ENCODE data around the gene CETP. TPM values are rescaled to one million over a fixed set of nuclear protein-coding genes. Genes with fewer than 3 reads are reported as not detected.

The CETP gene
- total RNA-seq, 4 donors from 2014 or later = 0.72 to 1.7 TPM; not detected in 2

DNA sequence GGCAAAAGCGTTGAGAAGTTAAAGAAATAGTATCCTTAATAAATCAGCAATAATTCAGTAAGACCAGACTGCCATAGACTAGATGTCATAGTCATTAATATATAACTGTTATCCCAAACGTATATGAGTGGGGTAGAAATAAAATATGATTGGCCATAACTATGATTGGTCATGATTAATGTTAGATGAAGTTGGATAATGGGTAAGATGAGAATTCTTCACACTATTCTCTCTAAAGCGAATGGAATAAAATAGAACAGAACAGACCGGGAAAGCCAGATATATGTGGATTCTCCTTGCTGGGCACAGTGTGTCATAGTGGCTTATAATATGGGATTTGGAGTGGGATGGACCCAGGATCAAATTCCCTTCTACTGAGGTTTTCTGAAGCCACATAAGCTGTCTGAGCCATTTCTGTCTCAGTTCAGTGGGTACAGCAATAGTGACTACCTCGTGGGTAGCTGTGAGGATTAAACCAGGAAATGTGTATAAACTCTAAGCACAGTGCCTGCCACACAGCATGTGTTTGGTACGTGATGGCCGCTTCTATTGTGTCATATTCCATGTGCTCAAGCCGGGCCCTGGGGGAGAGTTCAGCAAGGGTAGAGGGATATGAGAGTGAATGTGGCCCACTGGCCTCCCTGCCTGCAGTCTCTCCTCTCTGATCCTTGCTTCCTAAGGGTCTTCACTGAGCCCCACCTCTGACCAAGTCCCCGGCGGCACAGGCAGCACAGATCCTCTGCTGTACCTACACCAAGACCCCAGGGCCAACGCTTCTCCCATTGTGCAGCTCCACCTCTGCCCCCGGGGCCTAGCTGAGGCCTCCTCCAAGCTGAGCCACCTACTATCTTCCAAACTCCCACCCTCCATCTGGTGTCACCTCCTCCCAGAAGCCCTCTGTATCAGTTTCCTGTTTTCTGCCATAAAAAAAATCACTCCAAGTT is 3.7 kb downstream of the CETP start:
- no peaks in the 10 kb centered on the region for H3K36me3 ChIP-seq
- DNase-seq (ENCODE audit: low spot score in 2 of 2) = no peak
- TF ChIP-seq EP300 (IDR thresholded peaks at IDR 0.05) = no peak
- no peak for TF ChIP-seq POLR2A (IDR thresholded peaks at IDR 0.05)
- no peak for TF ChIP-seq POLR2AphosphoS5 (IDR thresholded peaks at IDR 0.05)
- TF ChIP-seq, protein P1, sequence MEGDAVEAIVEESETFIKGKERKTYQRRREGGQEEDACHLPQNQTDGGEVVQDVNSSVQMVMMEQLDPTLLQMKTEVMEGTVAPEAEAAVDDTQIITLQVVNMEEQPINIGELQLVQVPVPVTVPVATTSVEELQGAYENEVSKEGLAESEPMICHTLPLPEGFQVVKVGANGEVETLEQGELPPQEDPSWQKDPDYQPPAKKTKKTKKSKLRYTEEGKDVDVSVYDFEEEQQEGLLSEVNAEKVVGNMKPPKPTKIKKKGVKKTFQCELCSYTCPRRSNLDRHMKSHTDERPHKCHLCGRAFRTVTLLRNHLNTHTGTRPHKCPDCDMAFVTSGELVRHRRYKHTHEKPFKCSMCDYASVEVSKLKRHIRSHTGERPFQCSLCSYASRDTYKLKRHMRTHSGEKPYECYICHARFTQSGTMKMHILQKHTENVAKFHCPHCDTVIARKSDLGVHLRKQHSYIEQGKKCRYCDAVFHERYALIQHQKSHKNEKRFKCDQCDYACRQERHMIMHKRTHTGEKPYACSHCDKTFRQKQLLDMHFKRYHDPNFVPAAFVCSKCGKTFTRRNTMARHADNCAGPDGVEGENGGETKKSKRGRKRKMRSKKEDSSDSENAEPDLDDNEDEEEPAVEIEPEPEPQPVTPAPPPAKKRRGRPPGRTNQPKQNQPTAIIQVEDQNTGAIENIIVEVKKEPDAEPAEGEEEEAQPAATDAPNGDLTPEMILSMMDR (IDR thresholded peaks at IDR 0.05) = no peak
- no peak overlapping the region for H3K4me3 ChIP-seq
- peaks cover 14% of the 10 kb centered on the region for H3K4me1 ChIP-seq
- H3K27me3 ChIP-seq = no peaks in the 10 kb centered on the region
- no peak overlapping the region for H3K27ac ChIP-seq
- 74% methylated on average over 10 of the region's 12 CpGs for WGBS
- no peaks in the 10 kb centered on the region for H3K9me3 ChIP-seq

DNA sequence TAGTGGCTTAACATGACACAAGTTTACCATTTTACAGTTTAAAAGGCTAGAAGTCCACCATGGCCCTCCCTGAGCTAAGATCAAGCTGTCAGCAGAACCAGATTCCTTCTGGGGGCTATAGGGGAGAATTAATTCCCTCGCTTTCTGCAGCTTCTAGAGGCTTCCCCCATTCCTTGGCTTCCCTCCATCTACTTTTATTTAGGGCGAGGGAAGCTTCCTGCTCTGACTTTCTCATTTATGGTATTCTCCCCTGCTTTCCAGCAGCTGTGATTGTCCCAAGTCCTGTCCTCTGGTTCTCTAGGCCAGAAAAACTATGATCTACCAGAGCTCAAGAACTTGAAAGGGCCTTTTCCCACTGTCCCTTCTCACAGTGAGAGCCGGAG is 4.3 kb downstream of the CETP start:
- no peak for DNase-seq (ENCODE audit: low spot score in 2 of 2)
- H3K27me3 ChIP-seq = no peaks in the 10 kb centered on the region
- WGBS = 74% methylated on average over 3 of the region's 3 CpGs
- no peak overlapping the region for H3K4me3 ChIP-seq
- H3K4me1 ChIP-seq = peaks cover 14% of the 10 kb centered on the region
- no peak overlapping the region for H3K27ac ChIP-seq
- TF ChIP-seq EP300 (IDR thresholded peaks at IDR 0.05) (no peak), POLR2A (IDR thresholded peaks at IDR 0.05) (no peak), POLR2AphosphoS5 (IDR thresholded peaks at IDR 0.05) (no peak)
- TF ChIP-seq, protein P1 (IDR thresholded peaks at IDR 0.05) = no peak
- no peaks in the 10 kb centered on the region for H3K9me3 ChIP-seq
- no peaks in the 10 kb centered on the region for H3K36me3 ChIP-seq

DNA sequence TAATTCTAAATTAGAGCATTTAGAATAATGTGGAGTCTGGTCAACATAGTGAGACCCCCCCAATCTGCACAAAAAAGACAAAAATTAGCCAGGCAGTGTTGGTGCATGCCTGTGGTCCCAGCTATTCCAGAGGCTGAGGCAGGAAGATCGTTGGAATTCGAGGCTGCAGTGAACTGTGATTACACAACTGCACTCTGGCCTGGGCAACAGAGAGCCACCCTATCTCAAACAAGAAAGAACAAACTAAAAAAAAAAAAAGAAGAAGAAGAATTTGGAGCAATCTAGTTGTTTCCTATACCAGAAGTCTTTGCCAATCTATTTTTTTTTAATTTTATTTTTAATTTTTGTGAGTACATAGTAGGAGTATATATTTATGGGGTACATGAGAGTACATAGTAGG is 6.0 kb downstream of the CETP start:
- WGBS = 21% methylated on average over 2 of the region's 2 CpGs
- no peak overlapping the region for H3K27ac ChIP-seq
- no peak for DNase-seq (ENCODE audit: low spot score in 2 of 2)
- TF ChIP-seq POLR2A (IDR thresholded peaks at IDR 0.05) (no peak), POLR2AphosphoS5 (IDR thresholded peaks at IDR 0.05) (no peak), EP300 (IDR thresholded peaks at IDR 0.05) (no peak)
- TF ChIP-seq, protein P1 (IDR thresholded peaks at IDR 0.05) = no peak
- no peaks in the 10 kb centered on the region for H3K36me3 ChIP-seq
- H3K4me3 ChIP-seq = no peak overlapping the region
- peaks cover 8% of the 10 kb centered on the region for H3K4me1 ChIP-seq
- H3K27me3 ChIP-seq = no peaks in the 10 kb centered on the region
- no peaks in the 10 kb centered on the region for H3K9me3 ChIP-seq

DNA sequence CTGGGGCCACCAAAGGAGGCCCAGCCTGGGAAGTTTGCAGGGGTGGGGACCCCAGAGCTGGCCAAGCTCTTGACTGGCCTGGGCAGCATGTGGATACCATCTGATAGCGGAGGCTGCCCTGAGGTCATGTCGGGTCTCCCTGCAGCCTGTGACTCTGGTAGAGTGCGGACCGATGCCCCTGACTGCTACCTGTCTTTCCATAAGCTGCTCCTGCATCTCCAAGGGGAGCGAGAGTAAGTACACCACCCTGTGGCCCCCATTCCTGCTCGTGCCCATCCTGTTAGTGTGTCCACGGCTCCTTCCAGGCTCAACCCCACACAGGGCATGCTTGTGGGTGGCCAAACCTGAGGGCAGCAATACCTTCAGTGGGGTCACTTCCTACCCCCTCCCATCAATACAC is 8.0 kb downstream of the CETP start:
- no peaks in the 10 kb centered on the region for H3K9me3 ChIP-seq
- DNase-seq (ENCODE audit: low spot score in 2 of 2) = no peak
- peaks cover 2% of the 10 kb centered on the region for H3K4me1 ChIP-seq
- TF ChIP-seq EP300 (IDR thresholded peaks at IDR 0.05) (no peak), POLR2A (IDR thresholded peaks at IDR 0.05) (no peak), POLR2AphosphoS5 (IDR thresholded peaks at IDR 0.05) (no peak)
- TF ChIP-seq, protein P1 (IDR thresholded peaks at IDR 0.05) = no peak
- H3K27me3 ChIP-seq = no peaks in the 10 kb centered on the region
- no peaks in the 10 kb centered on the region for H3K36me3 ChIP-seq
- WGBS = 94% methylated on average over 7 of the region's 7 CpGs
- H3K4me3 ChIP-seq = no peak overlapping the region
- no peak overlapping the region for H3K27ac ChIP-seq

DNA sequence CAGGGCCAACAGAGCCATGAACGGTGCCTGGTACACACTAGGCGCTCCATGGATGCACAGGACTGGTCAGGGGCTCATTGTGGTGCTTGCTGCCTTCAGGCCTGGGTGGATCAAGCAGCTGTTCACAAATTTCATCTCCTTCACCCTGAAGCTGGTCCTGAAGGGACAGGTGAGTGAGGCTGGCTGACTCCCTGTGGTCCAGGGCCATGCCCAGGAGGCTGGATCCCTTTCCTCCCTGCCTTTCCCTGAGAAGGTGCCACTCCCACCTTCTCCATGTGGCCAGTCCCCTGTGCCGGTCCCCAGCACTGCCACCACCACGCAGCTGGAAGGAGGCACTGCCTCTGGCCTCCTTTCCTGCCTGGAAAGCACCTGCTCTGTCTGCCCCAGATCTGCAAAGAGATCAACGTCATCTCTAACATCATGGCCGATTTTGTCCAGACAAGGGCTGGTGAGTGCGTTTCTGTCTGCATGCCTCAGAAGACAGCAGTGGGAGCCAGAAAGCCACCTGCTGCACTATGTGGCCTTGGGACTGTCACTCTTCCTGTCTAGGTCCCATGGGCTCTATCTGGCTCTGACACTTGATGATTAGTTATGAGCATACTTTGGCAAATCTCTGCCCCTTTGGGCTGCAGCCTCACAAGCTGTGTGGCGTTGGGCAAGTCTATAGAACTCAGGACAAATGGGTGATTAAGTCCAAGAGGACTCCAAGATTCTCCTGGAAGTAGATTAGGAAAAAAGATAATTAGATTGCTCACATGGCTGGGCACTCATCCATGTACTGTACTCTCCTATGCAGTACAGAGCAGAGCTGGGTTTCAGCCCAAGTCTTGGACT is 9.4 kb downstream of the CETP start:
- H3K4me3 ChIP-seq = no peak overlapping the region
- no peaks in the 10 kb centered on the region for H3K27me3 ChIP-seq
- TF ChIP-seq EP300 (IDR thresholded peaks at IDR 0.05) (no peak), POLR2A (IDR thresholded peaks at IDR 0.05) (no peak), POLR2AphosphoS5 (IDR thresholded peaks at IDR 0.05) (no peak)
- TF ChIP-seq, protein P1 (IDR thresholded peaks at IDR 0.05) = no peak

More for the DNA sequence above, 9.4 kb downstream of the CETP start:
- H3K9me3 ChIP-seq = no peaks in the 10 kb centered on the region
- no peaks in the 10 kb centered on the region for H3K36me3 ChIP-seq
- no peak overlapping the region for H3K27ac ChIP-seq
- 50% methylated on average over 6 of the region's 8 CpGs for WGBS
- no peak for DNase-seq (ENCODE audit: low spot score in 2 of 2)
- no peaks in the 10 kb centered on the region for H3K4me1 ChIP-seq

All from suprapubic skin (tissue), 4 donors.